CD4-positive, CD25-positive, alpha-beta regulatory T cell (primary cell): ENCODE measurements around the gene SLMAP. TPM values are rescaled to one million over a fixed set of nuclear protein-coding genes. Genes with fewer than 3 reads are reported as not detected.

Experiments used
- ATAC-seq, 2 donors: fragments of 150-1000 bp; cut with Tn5 transposase; one replicate each; pipeline ENCODE4 v1.10.0; 2021; ENCODE audit warnings: low read depth in 2 of 2, moderate number of reproducible peaks in 2 of 2, moderate library complexity in 1 of 2
- DNase-seq, 3 donors: peaks; one replicate each; pipeline versions ENCODE4 v3.0.0 to v3.0.0-alpha.2; 2012 to 2022; ENCODE audit warnings: mixed read lengths in 1 of 3
- H3K27ac ChIP-seq: one replicate; pipeline ENCODE4 v1.7.0; 2013; ENCODE audit warnings: mild to moderate bottlenecking, low read length; ENCODE audit not compliant: insufficient read depth, poor library complexity, severe bottlenecking
- H3K27me3 ChIP-seq: one replicate; pipeline ENCODE4 v1.7.0; 2013; ENCODE audit warnings: low read length; ENCODE audit not compliant: control insufficient read depth, insufficient read depth
- H3K36me3 ChIP-seq: one replicate; pipeline ENCODE4 v1.7.0; 2013; ENCODE audit warnings: mild to moderate bottlenecking, low read length, moderate library complexity; ENCODE audit not compliant: control insufficient read depth, insufficient read depth
- H3K4me1 ChIP-seq: 2 replicates; pipeline ENCODE4 v1.7.0; 2013; ENCODE audit warnings: mild to moderate bottlenecking, low read length; ENCODE audit not compliant: insufficient read depth, control insufficient read depth, poor library complexity, severe bottlenecking
- H3K4me3 ChIP-seq: one replicate; pipeline ENCODE4 v1.7.0; 2013; ENCODE audit warnings: low read depth, mild to moderate bottlenecking, low read length, moderate library complexity
- H3K9me3 ChIP-seq, 2 experiments: 1 replicate in 1 of 2; 2 replicates in 1 of 2; pipeline ENCODE4 v1.7.0; 2013; ENCODE audit warnings: low read length in 2 of 2, mild to moderate bottlenecking in 1 of 2, moderate library complexity in 1 of 2; ENCODE audit not compliant: control insufficient read depth in 2 of 2
- H3K27ac Mint-ChIP-seq, 3 donors: one replicate each; pipeline ENCODE4 v1.8.0; 2020 to 2022; ENCODE audit warnings: mild to moderate bottlenecking in 3 of 3, mixed read lengths in 3 of 3, moderate library complexity in 2 of 3
- H3K27me3 Mint-ChIP-seq: one replicate; pipeline ENCODE4 v1.8.0; 2022; ENCODE audit warnings: mild to moderate bottlenecking, mixed read lengths
- H3K36me3 Mint-ChIP-seq: one replicate; pipeline ENCODE4 v1.8.0; 2020; ENCODE audit warnings: mixed read lengths
- H3K4me1 Mint-ChIP-seq, 4 donors: one replicate each; pipeline ENCODE4 v1.8.0; 2020 to 2022; ENCODE audit warnings: mixed read lengths in 4 of 4, mild to moderate bottlenecking in 1 of 4
- H3K4me3 Mint-ChIP-seq, 4 donors: one replicate each; pipeline ENCODE4 v1.8.0; 2020 to 2022; ENCODE audit warnings: mild to moderate bottlenecking in 4 of 4, mixed read lengths in 4 of 4, moderate library complexity in 3 of 4
- H3K9me3 Mint-ChIP-seq, 7 donors: one replicate each; pipeline ENCODE4 v1.8.0; 2020 to 2022; ENCODE audit warnings: mixed read lengths in 7 of 7, mild to moderate bottlenecking in 3 of 7, moderate library complexity in 2 of 7
- polyA plus RNA-seq, 4 donors: library from polyadenylated mRNA; unstranded; fragments of 300-500 nt; fragmentation: Illumina TruSeq; gene quantifications; one replicate each; pipeline ENCODE4 v1.2.3, GENCODE V29; 2021
- total RNA-seq: library from RNA; stranded (reverse); gene quantifications from one replicate; pipeline ENCODE4 v1.2.3, GENCODE V29; 2022

The SLMAP gene
- total and polyA plus RNA-seq, 5 donors from 2014 or later = 13.5 to 84.9 (median 21.3) TPM

GRCh38 chr3:57772251-57772650 is 16.1 kb downstream of the SLMAP start:
- H3K27ac Mint-ChIP-seq = no peak overlapping the region
- no peaks in the 10 kb centered on the region for H3K9me3 ChIP-seq
- H3K4me1 Mint-ChIP-seq = peaks cover 39 to 56% (median 48%) of the 10 kb centered on the region in 4 donors
- H3K4me1 ChIP-seq = peaks cover 3% of the 10 kb centered on the region
- no peak for DNase-seq
- peaks cover 17% of the 10 kb centered on the region for H3K36me3 Mint-ChIP-seq
- no peak overlapping the region for H3K4me3 ChIP-seq
- H3K27ac ChIP-seq = no peak overlapping the region
- no peaks in the 10 kb centered on the region for H3K9me3 Mint-ChIP-seq
- H3K27me3 Mint-ChIP-seq = no peaks in the 10 kb centered on the region
- no peaks in the 10 kb centered on the region for H3K27me3 ChIP-seq
- ATAC-seq = no peak
- peaks cover 3% of the 10 kb centered on the region for H3K36me3 ChIP-seq
- no peak overlapping the region for H3K4me3 Mint-ChIP-seq

DNA sequence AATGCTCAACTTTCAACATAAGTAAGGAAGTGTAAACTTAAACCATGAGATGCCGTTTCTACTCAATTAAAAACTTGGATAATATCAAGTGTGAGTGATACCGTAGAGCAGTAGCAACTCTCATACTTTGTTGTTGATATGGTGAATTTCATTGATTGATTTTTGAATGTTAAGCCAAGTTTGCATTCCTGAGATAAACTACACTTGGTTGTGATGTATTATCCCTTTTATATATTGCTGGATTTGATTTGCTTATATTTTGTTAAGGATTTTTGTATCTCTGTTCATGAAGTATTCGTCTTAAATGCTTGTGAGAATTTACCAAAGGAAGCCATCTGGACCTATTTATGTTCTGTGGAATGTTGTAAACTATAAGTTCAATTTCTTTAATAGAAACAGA is 21.7 kb downstream of the SLMAP start:
- DNase-seq (no peak), ATAC-seq (no peak)
- Mint-ChIP-seq H3K4me3 (no peak overlapping the region), H3K27ac (no peak overlapping the region), H3K27me3 (no peaks in the 10 kb centered on the region), H3K4me1 (peaks cover 26 to 47% (median 32%) of the 10 kb centered on the region in 4 donors), H3K9me3 (no peaks in the 10 kb centered on the region), H3K36me3 (peaks cover 6% of the 10 kb centered on the region)
- Histone ChIP-seq H3K27ac (no peak overlapping the region), H3K4me3 (no peak overlapping the region), H3K27me3 (no peaks in the 10 kb centered on the region), H3K36me3 (no peaks in the 10 kb centered on the region), H3K4me1 (peaks cover 5% of the 10 kb centered on the region), H3K9me3 (no peaks in the 10 kb centered on the region)

- no peak for DNase-seq
- H3K4me1 Mint-ChIP-seq = peaks cover 24 to 47% (median 32%) of the 10 kb centered on the region in 4 donors
- peak overlapping the region in 1 of 3 donors; percentile 53 for H3K27ac Mint-ChIP-seq
- no peak for ATAC-seq
- no peak overlapping the region for H3K4me3 Mint-ChIP-seq
- Histone ChIP-seq H3K4me3 (no peak overlapping the region), H3K36me3 (no peaks in the 10 kb centered on the region), H3K27me3 (no peaks in the 10 kb centered on the region), H3K4me1 (peaks cover 5% of the 10 kb centered on the region), H3K9me3 (no peaks in the 10 kb centered on the region), H3K27ac (no peak overlapping the region)
- no peaks in the 10 kb centered on the region for H3K27me3 Mint-ChIP-seq
- H3K9me3 Mint-ChIP-seq = no peaks in the 10 kb centered on the region
- H3K36me3 Mint-ChIP-seq = peaks cover 7% of the 10 kb centered on the region
Measured at GRCh38 chr3:57778494-57778893, 22.4 kb downstream of the SLMAP start.

GRCh38 chr3:57779666-57780065 is 23.6 kb downstream of the SLMAP start:
- Histone ChIP-seq H3K27me3 (no peaks in the 10 kb centered on the region), H3K4me1 (peaks cover 12% of the 10 kb centered on the region), H3K4me3 (no peak overlapping the region), H3K9me3 (no peaks in the 10 kb centered on the region), H3K36me3 (no peaks in the 10 kb centered on the region), H3K27ac (no peak overlapping the region)
- DNase-seq = no peak
- Mint-ChIP-seq H3K27me3 (no peaks in the 10 kb centered on the region), H3K36me3 (peaks cover 7% of the 10 kb centered on the region), H3K4me3 (no peak overlapping the region), H3K27ac (no peak overlapping the region), H3K4me1 (peaks cover 20 to 58% (median 32%) of the 10 kb centered on the region in 4 donors), H3K9me3 (no peaks in the 10 kb centered on the region)
- ATAC-seq = no peak

GRCh38 chr3:57783186-57784088 is 27.3 kb downstream of the SLMAP start:
- Mint-ChIP-seq H3K9me3 (no peaks in the 10 kb centered on the region), H3K36me3 (peaks cover 7% of the 10 kb centered on the region), H3K27ac (peak overlapping the region in 1 of 3 donors; percentile 27), H3K4me3 (no peak overlapping the region), H3K27me3 (no peaks in the 10 kb centered on the region), H3K4me1 (peaks cover 23 to 47% (median 34%) of the 10 kb centered on the region in 4 donors)
- no peak for ATAC-seq
- Histone ChIP-seq H3K4me1 (peaks cover 16% of the 10 kb centered on the region), H3K27ac (no peak overlapping the region), H3K27me3 (no peaks in the 10 kb centered on the region), H3K36me3 (no peaks in the 10 kb centered on the region), H3K9me3 (no peaks in the 10 kb centered on the region), H3K4me3 (no peak overlapping the region)
- no peak for DNase-seq

- Histone ChIP-seq H3K9me3 (no peaks in the 10 kb centered on the region), H3K4me3 (no peak overlapping the region), H3K4me1 (peaks cover 16% of the 10 kb centered on the region), H3K27ac (no peak overlapping the region), H3K36me3 (no peaks in the 10 kb centered on the region), H3K27me3 (no peaks in the 10 kb centered on the region)
- Mint-ChIP-seq H3K4me1 (peaks cover 19 to 43% (median 29%) of the 10 kb centered on the region in 4 donors), H3K27me3 (no peaks in the 10 kb centered on the region), H3K9me3 (no peaks in the 10 kb centered on the region), H3K27ac (no peak overlapping the region), H3K4me3 (no peak overlapping the region), H3K36me3 (peaks cover 7% of the 10 kb centered on the region)
- no peak for DNase-seq
- no peak for ATAC-seq
Measured at GRCh38 chr3:57784089-57784735, 28.1 kb downstream of the SLMAP start.

- H3K36me3 ChIP-seq = no peaks in the 10 kb centered on the region
- Mint-ChIP-seq H3K27ac (no peak overlapping the region), H3K9me3 (no peaks in the 10 kb centered on the region), H3K36me3 (peaks cover 7% of the 10 kb centered on the region), H3K4me3 (no peak overlapping the region), H3K4me1 (peaks cover 22 to 41% (median 31%) of the 10 kb centered on the region in 4 donors), H3K27me3 (no peaks in the 10 kb centered on the region)
- H3K4me1 ChIP-seq = peaks cover 20% of the 10 kb centered on the region
- no peak overlapping the region for H3K4me3 ChIP-seq
- H3K9me3 ChIP-seq = no peaks in the 10 kb centered on the region
- ATAC-seq = no peak
- H3K27me3 ChIP-seq = no peaks in the 10 kb centered on the region
- no peak for DNase-seq
- no peak overlapping the region for H3K27ac ChIP-seq
Measured at GRCh38 chr3:57785446-57785845, 29.3 kb downstream of the SLMAP start.
